ENCODE data around the gene HIVEP3. TPM values are rescaled to one million over a fixed set of nuclear protein-coding genes. Genes with fewer than 3 reads are reported as not detected.

HIVEP3 gene
- total and polyA plus RNA-seq, 2 experiments from 2014 or later = 0.57 to 5.9 TPM

- no peak for DNase-seq (ENCODE audit: low spot score)
- peaks cover 12% of the 10 kb centered on the region for H3K4me1 ChIP-seq (ENCODE audit: insufficient read depth)
- peak overlapping the region; percentile 29 for H3K4me3 ChIP-seq
- no peaks in the 10 kb centered on the region for H3K9me3 ChIP-seq (ENCODE audit: low read depth)
- TF ChIP-seq CTCF (IDR thresholded peaks at IDR 0.05; ENCODE audit: poor library complexity) = no peak
- no peak for TF ChIP-seq EZH2 (IDR thresholded peaks at IDR 0.05; ENCODE audit: borderline replicate concordance)
- TF ChIP-seq EZH2phosphoT487 (IDR thresholded peaks at IDR 0.05; ENCODE audit: low read depth, severe bottlenecking, unreplicated experiment) = no peak
- peaks cover 29% of the 10 kb centered on the region for H3K27me3 ChIP-seq
- no peak overlapping the region for H2AFZ ChIP-seq
- H3K4me2 ChIP-seq = peak overlapping the region; percentile 95
- no peak overlapping the region for H3K27ac ChIP-seq
- H4K20me1 ChIP-seq (ENCODE audit: insufficient read depth, poor library complexity, severe bottlenecking) = no peaks in the 10 kb centered on the region
- WGBS (ENCODE audit: low lambda C conversion rate, missing lambda C conversion rate) = 7% methylated on average over 44 of the region's 44 CpGs
- H3K79me2 ChIP-seq = no peaks in the 10 kb centered on the region
- no peaks in the 10 kb centered on the region for H3K36me3 ChIP-seq (replicated peaks; ENCODE audit: insufficient read depth, low read depth)
- H3K9me2 ChIP-seq (replicated peaks; ENCODE audit: insufficient read depth) = no peaks in the 10 kb centered on the region
These were observed 257.2 kb downstream of the HIVEP3 start for GRCh38 chr1:41661428-41662060.

DNA sequence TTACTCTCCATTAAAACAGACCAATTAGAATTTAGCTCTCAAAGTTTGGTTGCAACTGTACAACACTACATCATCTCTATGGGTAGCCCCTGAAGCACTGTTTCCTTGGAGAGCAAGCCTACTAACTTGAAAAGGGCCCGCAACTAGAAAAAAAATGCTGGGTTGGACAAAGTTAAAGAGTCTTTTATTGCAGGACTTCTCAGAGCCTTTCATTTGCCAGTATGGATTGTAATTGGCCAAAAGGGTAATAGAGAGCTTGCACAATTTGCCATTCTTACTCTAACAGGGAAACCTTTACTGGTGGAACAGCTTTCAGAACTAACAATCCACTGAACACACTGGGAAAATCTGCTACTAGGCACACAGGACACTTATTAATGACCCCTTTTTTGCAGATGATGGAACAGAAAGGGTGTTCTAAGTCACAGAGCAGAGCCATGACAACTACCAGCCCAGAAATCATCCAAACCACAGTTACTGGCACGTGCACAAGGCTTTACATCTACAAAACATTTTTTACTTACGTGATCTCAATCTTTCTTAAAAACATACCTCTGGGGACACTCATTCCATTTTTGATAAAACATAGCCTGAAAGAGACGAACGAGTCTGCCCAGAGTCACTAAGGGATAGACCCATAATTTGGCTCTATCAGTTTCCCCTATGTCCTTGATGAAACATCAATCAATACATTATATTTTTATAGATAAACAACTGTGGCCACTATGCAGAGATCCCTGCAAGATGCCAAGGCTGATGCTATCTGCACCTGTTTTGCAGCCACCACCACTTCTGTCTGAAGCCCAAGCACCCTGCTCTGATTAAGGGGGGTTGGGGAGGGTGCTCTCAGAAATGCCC lies 257.9 kb downstream of the HIVEP3 start:
- no peak for DNase-seq (ENCODE audit: low spot score)
- no peak overlapping the region for H2AFZ ChIP-seq
- peaks cover 12% of the 10 kb centered on the region for H3K4me1 ChIP-seq (ENCODE audit: insufficient read depth)
- H3K36me3 ChIP-seq (replicated peaks; ENCODE audit: insufficient read depth, low read depth) = no peaks in the 10 kb centered on the region
- no peak overlapping the region for H3K4me3 ChIP-seq
- 75% methylated on average over 5 of the region's 5 CpGs for WGBS (ENCODE audit: low lambda C conversion rate, missing lambda C conversion rate)
- TF ChIP-seq EZH2 (IDR thresholded peaks at IDR 0.05; ENCODE audit: borderline replicate concordance) (no peak), EZH2phosphoT487 (IDR thresholded peaks at IDR 0.05; ENCODE audit: low read depth, severe bottlenecking, unreplicated experiment) (no peak), CTCF (IDR thresholded peaks at IDR 0.05; ENCODE audit: poor library complexity) (no peak)
- H3K9me2 ChIP-seq (replicated peaks; ENCODE audit: insufficient read depth) = no peaks in the 10 kb centered on the region
- H3K79me2 ChIP-seq = no peaks in the 10 kb centered on the region
- no peak overlapping the region for H3K27ac ChIP-seq
- peak overlapping the region; percentile 95 for H3K4me2 ChIP-seq
- H4K20me1 ChIP-seq (ENCODE audit: insufficient read depth, poor library complexity, severe bottlenecking) = no peaks in the 10 kb centered on the region
- H3K9me3 ChIP-seq (ENCODE audit: low read depth) = no peaks in the 10 kb centered on the region
- H3K27me3 ChIP-seq = peaks cover 29% of the 10 kb centered on the region

DNA sequence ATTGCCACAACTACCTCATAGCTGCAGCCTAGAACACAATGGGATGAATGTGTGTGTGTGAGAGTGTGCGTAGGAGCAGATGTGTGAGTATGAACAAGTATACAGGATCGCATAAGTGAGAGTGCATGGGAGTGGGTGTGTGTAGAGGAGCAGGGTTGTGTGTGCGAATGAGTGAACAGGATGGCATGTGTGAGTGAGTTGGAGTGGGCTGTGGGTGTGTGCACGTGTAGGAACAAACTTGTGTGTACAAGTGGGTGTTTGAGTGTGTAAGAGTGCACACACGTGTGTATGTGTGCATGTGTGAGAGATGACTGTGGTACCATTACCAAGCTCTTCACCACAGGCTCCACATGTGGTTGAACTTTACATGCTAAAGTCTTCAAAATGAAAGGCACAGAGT lies 258.8 kb downstream of the HIVEP3 start:
- H3K27ac ChIP-seq = no peak overlapping the region
- H3K79me2 ChIP-seq = no peaks in the 10 kb centered on the region
- H2AFZ ChIP-seq = no peak overlapping the region
- no peak overlapping the region for H3K4me3 ChIP-seq
- H3K9me3 ChIP-seq (ENCODE audit: low read depth) = no peaks in the 10 kb centered on the region
- TF ChIP-seq CTCF (IDR thresholded peaks at IDR 0.05; ENCODE audit: poor library complexity) (no peak), EZH2phosphoT487 (IDR thresholded peaks at IDR 0.05; ENCODE audit: low read depth, severe bottlenecking, unreplicated experiment) (no peak), EZH2 (IDR thresholded peaks at IDR 0.05; ENCODE audit: borderline replicate concordance) (no peak)
- H4K20me1 ChIP-seq (ENCODE audit: insufficient read depth, poor library complexity, severe bottlenecking) = no peaks in the 10 kb centered on the region
- WGBS (ENCODE audit: low lambda C conversion rate, missing lambda C conversion rate) = 92% methylated on average over 5 of the region's 5 CpGs
- H3K36me3 ChIP-seq (replicated peaks; ENCODE audit: insufficient read depth, low read depth) = no peaks in the 10 kb centered on the region
- no peak overlapping the region for H3K4me2 ChIP-seq
- no peaks in the 10 kb centered on the region for H3K9me2 ChIP-seq (replicated peaks; ENCODE audit: insufficient read depth)
- no peak for DNase-seq (ENCODE audit: low spot score)
- H3K4me1 ChIP-seq (ENCODE audit: insufficient read depth) = peaks cover 10% of the 10 kb centered on the region
- H3K27me3 ChIP-seq = peaks cover 29% of the 10 kb centered on the region
